OCI-LY3 (cell line): ENCODE results near the gene ZNF621.

Experiments used
- H2AFZ ChIP-seq: fragments of 200-600, 300-600 bp; shearing (Covaris generic); 2 replicates; pipeline ENCODE4 v1.6.0; 2014; ENCODE audit warnings: antibody characterized with exemption, low read depth, low read length
- H3K27ac ChIP-seq: fragments of 200-600, 300-600 bp; sonication (generic); 2 replicates; pipeline ENCODE4 v1.5.1; 2014; ENCODE audit warnings: mild to moderate bottlenecking, low read length, moderate library complexity, mixed read lengths
- H3K27me3 ChIP-seq: fragments of 200-600, 300-600 bp; sonication (generic); 2 replicates; pipeline ENCODE4 v1.6.1; 2014; ENCODE audit warnings: low read depth, low read length, mixed read lengths
- H3K36me3 ChIP-seq: fragments of 200-600, 300-600 bp; sonication (generic); replicated peaks from 2 replicates; pipeline ENCODE3; 2014; ENCODE audit warnings: low read depth, low read length, mixed read lengths
- H3K4me1 ChIP-seq: fragments of 300-600, 200-600 bp; sonication (generic); 2 replicates; pipeline ENCODE4 v1.6.1; 2014; ENCODE audit warnings: low read length, mixed read lengths
- H3K4me2 ChIP-seq: fragments of 200-600, 300-600 bp; sonication (generic); 2 replicates; pipeline ENCODE4 v1.6.1; 2014; ENCODE audit warnings: low read length, mixed read lengths
- H3K4me3 ChIP-seq: fragments of 300-600, 200-600 bp; sonication (generic); 2 replicates; pipeline ENCODE4 v1.5.1; 2014; ENCODE audit warnings: antibody characterized with exemption, mild to moderate bottlenecking, low read length, moderate library complexity
- H3K79me2 ChIP-seq: fragments of 300-600, 200-600 bp; shearing (Covaris generic); 2 replicates; pipeline ENCODE4 v1.6.1; 2014; ENCODE audit warnings: mild to moderate bottlenecking, low read length, mixed read lengths
- H3K9ac ChIP-seq: fragments of 300-600, 200-600 bp; shearing (Covaris generic); 2 replicates; pipeline ENCODE4 v1.6.0; 2014; ENCODE audit warnings: mild to moderate bottlenecking, low read length, moderate library complexity
- H3K9me3 ChIP-seq: fragments of 200-600, 300-600 bp; shearing (Covaris generic); 2 replicates; pipeline ENCODE4 v1.6.1; 2014; ENCODE audit warnings: low read length, mixed read lengths; ENCODE audit not compliant: insufficient read depth
- H4K20me1 ChIP-seq: fragments of 200-600, 300-600 bp; sonication (generic); 2 replicates; pipeline ENCODE4 v1.6.1; 2016; ENCODE audit warnings: low read length, mixed read lengths; ENCODE audit not compliant: insufficient read depth
- CTCF ChIP-seq: fragments of 200-600, 300-600 bp; sonication (generic); IDR thresholded peaks from 2 replicates; pipeline ENCODE4 v1.5.1; 2014; ENCODE audit warnings: antibody characterized with exemption, low read length, low read depth
- EZH2phosphoT487 ChIP-seq: fragments of 200-600 bp; shearing (Covaris generic); IDR thresholded peaks from 2 replicates; pipeline ENCODE4 v1.6.1; 2018; ENCODE audit warnings: antibody characterized with exemption, mixed run types, low read depth

The ZNF621 gene

GRCh38 chr3:40566694-40567093 is 41.9 kb downstream of the ZNF621 start:
- Histone ChIP-seq H3K9me3 (peaks cover 5% of the 10 kb centered on the region; the same call in 1 of the 2 replicates), H3K4me1 (no peaks in the 10 kb centered on the region), H3K27ac (no peak overlapping the region), H3K79me2 (no peaks in the 10 kb centered on the region), H3K4me2 (no peak overlapping the region), H4K20me1 (no peaks in the 10 kb centered on the region), H3K27me3 (no peaks in the 10 kb centered on the region), H2AFZ (no peak overlapping the region), H3K4me3 (no peak overlapping the region), H3K9ac (no peak overlapping the region), H3K36me3 (no peaks in the 10 kb centered on the region)
- no peak for TF ChIP-seq EZH2phosphoT487
- TF ChIP-seq CTCF: no peak

- Histone ChIP-seq H3K9me3 (peaks cover 5% of the 10 kb centered on the region; the same call in 1 of the 2 replicates), H3K4me2 (no peak overlapping the region), H4K20me1 (no peaks in the 10 kb centered on the region), H3K4me1 (no peaks in the 10 kb centered on the region), H3K27ac (no peak overlapping the region), H3K36me3 (no peaks in the 10 kb centered on the region), H3K9ac (no peak overlapping the region), H3K4me3 (no peak overlapping the region), H3K27me3 (peaks cover 20% of the 10 kb centered on the region), H3K79me2 (no peaks in the 10 kb centered on the region), H2AFZ (no peak overlapping the region)
- TF ChIP-seq EZH2phosphoT487 (no peak), CTCF (no peak)
Measured at GRCh38 chr3:40572588-40572987, 47.8 kb downstream of the ZNF621 start.

- Histone ChIP-seq H3K4me2 (no peak overlapping the region), H3K4me1 (no peaks in the 10 kb centered on the region), H3K9ac (no peak overlapping the region), H3K27me3 (peaks cover 31% of the 10 kb centered on the region), H3K36me3 (no peaks in the 10 kb centered on the region), H4K20me1 (no peaks in the 10 kb centered on the region), H2AFZ (no peak overlapping the region), H3K4me3 (no peak overlapping the region), H3K79me2 (no peaks in the 10 kb centered on the region), H3K27ac (no peak overlapping the region), H3K9me3 (no peaks in the 10 kb centered on the region)
- no peak for TF ChIP-seq EZH2phosphoT487
Measured at GRCh38 chr3:40574050-40574449, 49.3 kb downstream of the ZNF621 start.

- Histone ChIP-seq H3K4me1 (no peaks in the 10 kb centered on the region), H3K9me3 (no peaks in the 10 kb centered on the region), H3K9ac (no peak overlapping the region), H3K36me3 (no peaks in the 10 kb centered on the region), H2AFZ (no peak overlapping the region), H3K79me2 (no peaks in the 10 kb centered on the region), H4K20me1 (no peaks in the 10 kb centered on the region), H3K4me2 (no peak overlapping the region), H3K27me3 (peaks cover 31% of the 10 kb centered on the region), H3K4me3 (no peak overlapping the region), H3K27ac (no peak overlapping the region)
- no peak for TF ChIP-seq EZH2phosphoT487
- no peak for TF ChIP-seq CTCF
Measured at GRCh38 chr3:40574661-40575060, 49.9 kb downstream of the ZNF621 start.

GRCh38 chr3:40576396-40576795 is 51.6 kb downstream of the ZNF621 start:
- Histone ChIP-seq H4K20me1 (no peaks in the 10 kb centered on the region), H3K27ac (no peak overlapping the region), H3K79me2 (no peaks in the 10 kb centered on the region), H3K4me2 (no peak overlapping the region), H2AFZ (no peak overlapping the region), H3K9ac (no peak overlapping the region), H3K9me3 (no peaks in the 10 kb centered on the region), H3K27me3 (peaks cover 31% of the 10 kb centered on the region), H3K4me1 (no peaks in the 10 kb centered on the region), H3K4me3 (no peak overlapping the region), H3K36me3 (no peaks in the 10 kb centered on the region)
- no peak for TF ChIP-seq EZH2phosphoT487
- TF ChIP-seq CTCF: no peak
